HG02610 (cell line): ENCODE data around the gene OR51I2.

Experiments used
- ATAC-seq: cut with Tn5 transposase; IDR thresholded peaks from one replicate; pipeline ENCODE4 v1.9.1; 2021; ENCODE audit warnings: mild to moderate bottlenecking, moderate library complexity; ENCODE audit not compliant: unreplicated experiment

The OR51I2 gene

GRCh38 chr11:5449023-5449422, at the start of gene OR51I2:
OR51I2 (plus strand) TSS chr11:5449323; CDS start chr11:5453489, 4,166 bp downstream.
- ATAC-seq = no peak

- ATAC-seq = no peak
Observed at GRCh38 chr11:5405173-5405572, 44.0 kb upstream of the OR51I2 start.

- ATAC-seq = no peak
Observed at GRCh38 chr11:5420993-5421392, 28.1 kb upstream of the OR51I2 start.

GRCh38 chr11:5421811-5422210, 27.3 kb upstream of the OR51I2 start, which contains the start of gene OR51Q1:
OR51Q1 (plus strand) TSS chr11:5422111; CDS start chr11:5422201, 90 bp downstream.
- no peak for ATAC-seq

GRCh38 chr11:5423131-5423530, 26.0 kb upstream of the OR51I2 start:
- no peak for ATAC-seq

- ATAC-seq = no peak
Observed at GRCh38 chr11:5441414-5441813, 7.7 kb upstream of the OR51I2 start, which contains the start of gene OR51I1. OR51I1 (minus strand) TSS chr11:5441514; CDS start chr11:5441514, 0 bp downstream.

GRCh38 chr11:5443835-5444393, 5.2 kb upstream of the OR51I2 start:
- ATAC-seq = no peak

GRCh38 chr11:5449432-5449831, 309 bp downstream of the OR51I2 start:
- ATAC-seq = no peak

GRCh38 chr11:5460983-5461621, 12.0 kb downstream of the OR51I2 start:
- no peak for ATAC-seq

- ATAC-seq = no peak
Observed at GRCh38 chr11:5467527-5467926, 18.4 kb downstream of the OR51I2 start.

- no peak for ATAC-seq
Observed at GRCh38 chr11:5473921-5474320, 24.8 kb downstream of the OR51I2 start.

- peak; percentile 80 for ATAC-seq
Observed at GRCh38 chr11:5476186-5476819, 27.2 kb downstream of the OR51I2 start.

- ATAC-seq = no peak
Observed at GRCh38 chr11:5486003-5486402, 36.9 kb downstream of the OR51I2 start.

- no peak for ATAC-seq
Observed at GRCh38 chr11:5486421-5486820, 37.3 kb downstream of the OR51I2 start.

- ATAC-seq = no peak
Observed at GRCh38 chr11:5488385-5488784, 39.3 kb downstream of the OR51I2 start, which contains the start of gene OR52D1. OR52D1 (plus strand) TSS chr11:5488685; CDS start chr11:5488707, 22 bp downstream.

- no peak for ATAC-seq
Observed at GRCh38 chr11:5488798-5489399, 39.8 kb downstream of the OR51I2 start.

- ATAC-seq = no peak
Observed at GRCh38 chr11:5489576-5490357, 40.6 kb downstream of the OR51I2 start.

- ATAC-seq = no peak
Observed at GRCh38 chr11:5499671-5500070, 50.5 kb downstream of the OR51I2 start.

- no peak for ATAC-seq
Observed at GRCh38 chr11:5500393-5500801, 51.3 kb downstream of the OR51I2 start.

GRCh38 chr11:5504403-5504921, 55.3 kb downstream of the OR51I2 start:
- ATAC-seq = no peak
